Transverse colon (tissue), 4 donors: ENCODE results near the gene ATP5MK.

Source experiments
- EP300 ChIP-seq: sonication (generic); formaldehyde crosslinking; IDR thresholded peaks from one replicate; pipeline ENCODE4 v1.6.1; 2017; ENCODE audit warnings: antibody characterized with exemption, low read depth
- POLR2A ChIP-seq: fragments of 450-650 bp; IDR thresholded peaks from one replicate; pipeline ENCODE4 v1.6.1; 2016; ENCODE audit warnings: antibody characterized with exemption, mild to moderate bottlenecking, moderate library complexity
- POLR2AphosphoS5 ChIP-seq, 3 donors: sonication (generic); formaldehyde crosslinking; IDR thresholded peaks; one replicate each; pipeline ENCODE4 v1.6.1; 2016; ENCODE audit warnings: antibody characterized with exemption in 3 of 3
- TF ChIP-seq, protein P1 (sequence below), 5 experiments: fragments of 200-600 bp in 3 of 5; fragments of 450-650 bp in 2 of 5; sonication (generic) in 3 of 5; IDR thresholded peaks; 1 replicate in 2 of 5; 2 replicates in 3 of 5; pipeline ENCODE4 v1.5.1; 2016 to 2017; ENCODE audit warnings: antibody characterized with exemption in 5 of 5, inconsistent platforms in 3 of 5, mild to moderate bottlenecking in 2 of 5, moderate library complexity in 1 of 5

GRCh38 chr10:103439776-103440175 is 43.5 kb upstream of the ATP5MK start:
- TF ChIP-seq, protein P1, sequence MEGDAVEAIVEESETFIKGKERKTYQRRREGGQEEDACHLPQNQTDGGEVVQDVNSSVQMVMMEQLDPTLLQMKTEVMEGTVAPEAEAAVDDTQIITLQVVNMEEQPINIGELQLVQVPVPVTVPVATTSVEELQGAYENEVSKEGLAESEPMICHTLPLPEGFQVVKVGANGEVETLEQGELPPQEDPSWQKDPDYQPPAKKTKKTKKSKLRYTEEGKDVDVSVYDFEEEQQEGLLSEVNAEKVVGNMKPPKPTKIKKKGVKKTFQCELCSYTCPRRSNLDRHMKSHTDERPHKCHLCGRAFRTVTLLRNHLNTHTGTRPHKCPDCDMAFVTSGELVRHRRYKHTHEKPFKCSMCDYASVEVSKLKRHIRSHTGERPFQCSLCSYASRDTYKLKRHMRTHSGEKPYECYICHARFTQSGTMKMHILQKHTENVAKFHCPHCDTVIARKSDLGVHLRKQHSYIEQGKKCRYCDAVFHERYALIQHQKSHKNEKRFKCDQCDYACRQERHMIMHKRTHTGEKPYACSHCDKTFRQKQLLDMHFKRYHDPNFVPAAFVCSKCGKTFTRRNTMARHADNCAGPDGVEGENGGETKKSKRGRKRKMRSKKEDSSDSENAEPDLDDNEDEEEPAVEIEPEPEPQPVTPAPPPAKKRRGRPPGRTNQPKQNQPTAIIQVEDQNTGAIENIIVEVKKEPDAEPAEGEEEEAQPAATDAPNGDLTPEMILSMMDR (IDR thresholded peaks at IDR 0.05): no peak
- TF ChIP-seq EP300 (no peak), POLR2AphosphoS5 (IDR thresholded peaks at IDR 0.05) (no peak), POLR2A (no peak)
